Activated CD4-positive, CD25-positive, alpha-beta regulatory T cell treated with anti-CD3 and anti-CD28 coated beads, Interleukin-2, amount 50 U/mL, for 16 hours (primary cell): Measurements from ENCODE around the gene STX1B.
"Not testable (repeated sequence)": the region's sequence is repeated elsewhere in the genome, so short reads cannot be mapped to it uniquely, and the experiment has no call there.

Source experiments
- DNase-seq: peaks from one replicate; pipeline ENCODE4 v3.0.0-alpha.2; 2020; ENCODE audit warnings: low read depth, low spot score

STX1B gene

GRCh38 chr16:30951750-30952149 is 58.7 kb downstream of the STX1B start:
- DNase-seq = no peak

- DNase-seq = no peak
These were observed 59.2 kb downstream of the STX1B start for GRCh38 chr16:30951193-30951592.

GRCh38 chr16:30950516-30951065 is 59.8 kb downstream of the STX1B start:
- no peak for DNase-seq

GRCh38 chr16:30949650-30950515 is 60.6 kb downstream of the STX1B start:
- no peak for DNase-seq

- no peak for DNase-seq
These were observed 61.5 kb downstream of the STX1B start, which contains the start of gene ORAI3 for GRCh38 chr16:30948667-30949649. ORAI3 (plus strand) TSS chr16:30949068; CDS start chr16:30949290, 222 bp downstream.

- DNase-seq = no peak
These were observed 62.4 kb downstream of the STX1B start for GRCh38 chr16:30947859-30948666.

GRCh38 chr16:30947541-30947858 is 62.9 kb downstream of the STX1B start:
- no peak for DNase-seq

GRCh38 chr16:30946671-30947540 is 63.5 kb downstream of the STX1B start:
- no peak for DNase-seq

GRCh38 chr16:30944352-30944751 is 66.1 kb downstream of the STX1B start:
- no peak for DNase-seq

GRCh38 chr16:30942426-30942806 is 68.0 kb downstream of the STX1B start:
- DNase-seq = no peak

GRCh38 chr16:30941600-30942425 is 68.6 kb downstream of the STX1B start:
- peak; percentile 31 for DNase-seq

GRCh38 chr16:30939571-30939970 is 70.9 kb downstream of the STX1B start:
- DNase-seq = not testable (repeated sequence)
